Loucy (cell line): ENCODE measurements around the gene TXNRD2.

Source experiments
- H2AFZ ChIP-seq: fragments of 200-600 bp; sonication (generic); 2 replicates; pipeline ENCODE4 v1.6.0; 2016; ENCODE audit warnings: antibody characterized with exemption, mild to moderate bottlenecking, low read length, moderate library complexity
- H3F3A ChIP-seq: fragments of 200-600 bp; 2 replicates; pipeline ENCODE4 v1.6.0; 2016; ENCODE audit warnings: antibody characterized with exemption, low read depth, mild to moderate bottlenecking
- H3K27me3 ChIP-seq: fragments of 200-600 bp; sonication (generic); 2 replicates; pipeline ENCODE4 v1.6.1; 2014; ENCODE audit warnings: low read length, mild to moderate bottlenecking; ENCODE audit not compliant: insufficient read depth, poor library complexity, severe bottlenecking
- H3K36me3 ChIP-seq: fragments of 200-600 bp; sonication (generic); 2 replicates; pipeline ENCODE4 v1.6.1; 2016; ENCODE audit warnings: low read length; ENCODE audit not compliant: insufficient read depth
- H3K4me1 ChIP-seq: fragments of 200-600 bp; sonication (generic); 2 replicates; pipeline ENCODE4 v1.5.1; 2014; ENCODE audit warnings: low read length, mild to moderate bottlenecking; ENCODE audit not compliant: insufficient read depth, poor library complexity, severe bottlenecking
- H3K4me2 ChIP-seq: fragments of 200-600 bp; sonication (generic); 2 replicates; pipeline ENCODE4 v1.6.0; 2014; ENCODE audit warnings: antibody characterized with exemption, low read length, low read depth, mild to moderate bottlenecking; ENCODE audit not compliant: poor library complexity, severe bottlenecking
- H3K4me3 ChIP-seq: fragments of 200-600 bp; sonication (generic); 2 replicates; pipeline ENCODE4 v1.5.1; 2014; ENCODE audit warnings: low read length, mild to moderate bottlenecking, mixed read lengths; ENCODE audit not compliant: poor library complexity, severe bottlenecking
- H3K79me2 ChIP-seq: fragments of 200-600 bp; sonication (generic); 2 replicates; pipeline ENCODE4 v1.6.1; 2014; ENCODE audit warnings: low read length; ENCODE audit not compliant: insufficient read depth
- H3K9ac ChIP-seq: fragments of 200-600 bp; sonication (generic); 2 replicates; pipeline ENCODE4 v1.6.0; 2014; ENCODE audit warnings: mild to moderate bottlenecking, low read depth, low read length, moderate library complexity; ENCODE audit not compliant: poor library complexity, severe bottlenecking
- H3K9me2 ChIP-seq: fragments of 200-600 bp; sonication (generic); replicated peaks from 2 replicates; pipeline ENCODE4 v1.6.1; 2016; ENCODE audit warnings: low read depth, low read length, mixed read lengths
- H3K9me3 ChIP-seq: fragments of 200-600 bp; sonication (generic); 2 replicates; pipeline ENCODE4 v1.6.1; 2014; ENCODE audit warnings: mild to moderate bottlenecking, antibody characterized with exemption, low read length, low read depth; ENCODE audit not compliant: insufficient read depth
- H4K20me1 ChIP-seq: fragments of 200-600 bp; sonication (generic); 2 replicates; pipeline ENCODE4 v1.6.0; 2014; ENCODE audit warnings: antibody characterized with exemption, low read length, mild to moderate bottlenecking; ENCODE audit not compliant: insufficient read depth, poor library complexity, severe bottlenecking
- EZH2phosphoT487 ChIP-seq: fragments of 200-600 bp; IDR thresholded peaks from 2 replicates; pipeline ENCODE4 v1.6.1; 2018; ENCODE audit warnings: antibody characterized with exemption, mild to moderate bottlenecking, moderate library complexity, borderline replicate concordance
- TF ChIP-seq, protein P1 (sequence below): fragments of 200-600 bp; sonication (generic); conservative IDR thresholded peaks from 2 replicates; pipeline ENCODE4 v1.5.1; 2014; ENCODE audit warnings: mild to moderate bottlenecking, antibody characterized with exemption, low read length

The TXNRD2 gene

DNA sequence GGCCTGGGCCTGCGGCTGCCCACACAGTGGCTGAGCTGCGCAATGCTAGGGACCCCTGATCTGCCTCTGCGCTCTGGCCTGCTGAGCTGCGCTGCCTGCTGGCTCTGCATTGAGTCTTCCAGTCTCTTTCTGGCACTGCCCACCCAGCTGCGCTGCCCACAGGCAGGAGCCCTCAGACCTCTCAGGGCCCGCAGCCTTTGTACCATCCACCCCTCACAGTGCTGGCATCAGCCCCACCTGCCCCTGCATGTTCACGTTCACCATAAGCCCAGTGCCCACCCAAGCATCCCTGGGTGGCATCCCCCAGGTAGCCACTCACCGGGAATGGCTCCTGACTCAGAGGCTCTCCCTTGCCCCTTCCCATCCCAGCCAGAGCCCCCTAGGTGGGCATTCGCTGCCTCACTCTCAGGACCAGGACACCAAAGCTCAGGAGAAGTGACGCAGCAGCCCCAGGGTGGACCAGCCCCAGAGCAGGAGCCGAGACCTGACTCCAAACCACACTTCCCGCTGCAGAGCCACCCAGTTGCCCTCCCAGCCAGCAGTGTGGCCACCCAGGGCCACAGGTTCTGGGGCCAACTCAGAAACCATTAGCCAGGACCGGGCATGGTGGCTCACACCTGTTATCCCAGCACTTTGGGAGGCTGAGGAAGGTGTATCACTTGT is 21.8 kb downstream of the TXNRD2 start:
- Histone ChIP-seq H2AFZ (no peak overlapping the region), H3K4me1 (no peaks in the 10 kb centered on the region), H3K4me2 (no peak overlapping the region), H4K20me1 (no peaks in the 10 kb centered on the region), H3K79me2 (no peaks in the 10 kb centered on the region), H3K27me3 (no peaks in the 10 kb centered on the region), H3K4me3 (no peak overlapping the region), H3K9me2 (no peaks in the 10 kb centered on the region), H3F3A (no peaks in the 10 kb centered on the region), H3K36me3 (peaks cover 9% of the 10 kb centered on the region; the same call in 1 of the 2 replicates), H3K9me3 (no peaks in the 10 kb centered on the region), H3K9ac (no peak overlapping the region)
- TF ChIP-seq, protein P1, sequence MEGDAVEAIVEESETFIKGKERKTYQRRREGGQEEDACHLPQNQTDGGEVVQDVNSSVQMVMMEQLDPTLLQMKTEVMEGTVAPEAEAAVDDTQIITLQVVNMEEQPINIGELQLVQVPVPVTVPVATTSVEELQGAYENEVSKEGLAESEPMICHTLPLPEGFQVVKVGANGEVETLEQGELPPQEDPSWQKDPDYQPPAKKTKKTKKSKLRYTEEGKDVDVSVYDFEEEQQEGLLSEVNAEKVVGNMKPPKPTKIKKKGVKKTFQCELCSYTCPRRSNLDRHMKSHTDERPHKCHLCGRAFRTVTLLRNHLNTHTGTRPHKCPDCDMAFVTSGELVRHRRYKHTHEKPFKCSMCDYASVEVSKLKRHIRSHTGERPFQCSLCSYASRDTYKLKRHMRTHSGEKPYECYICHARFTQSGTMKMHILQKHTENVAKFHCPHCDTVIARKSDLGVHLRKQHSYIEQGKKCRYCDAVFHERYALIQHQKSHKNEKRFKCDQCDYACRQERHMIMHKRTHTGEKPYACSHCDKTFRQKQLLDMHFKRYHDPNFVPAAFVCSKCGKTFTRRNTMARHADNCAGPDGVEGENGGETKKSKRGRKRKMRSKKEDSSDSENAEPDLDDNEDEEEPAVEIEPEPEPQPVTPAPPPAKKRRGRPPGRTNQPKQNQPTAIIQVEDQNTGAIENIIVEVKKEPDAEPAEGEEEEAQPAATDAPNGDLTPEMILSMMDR, result no peak
- no peak for TF ChIP-seq EZH2phosphoT487

DNA sequence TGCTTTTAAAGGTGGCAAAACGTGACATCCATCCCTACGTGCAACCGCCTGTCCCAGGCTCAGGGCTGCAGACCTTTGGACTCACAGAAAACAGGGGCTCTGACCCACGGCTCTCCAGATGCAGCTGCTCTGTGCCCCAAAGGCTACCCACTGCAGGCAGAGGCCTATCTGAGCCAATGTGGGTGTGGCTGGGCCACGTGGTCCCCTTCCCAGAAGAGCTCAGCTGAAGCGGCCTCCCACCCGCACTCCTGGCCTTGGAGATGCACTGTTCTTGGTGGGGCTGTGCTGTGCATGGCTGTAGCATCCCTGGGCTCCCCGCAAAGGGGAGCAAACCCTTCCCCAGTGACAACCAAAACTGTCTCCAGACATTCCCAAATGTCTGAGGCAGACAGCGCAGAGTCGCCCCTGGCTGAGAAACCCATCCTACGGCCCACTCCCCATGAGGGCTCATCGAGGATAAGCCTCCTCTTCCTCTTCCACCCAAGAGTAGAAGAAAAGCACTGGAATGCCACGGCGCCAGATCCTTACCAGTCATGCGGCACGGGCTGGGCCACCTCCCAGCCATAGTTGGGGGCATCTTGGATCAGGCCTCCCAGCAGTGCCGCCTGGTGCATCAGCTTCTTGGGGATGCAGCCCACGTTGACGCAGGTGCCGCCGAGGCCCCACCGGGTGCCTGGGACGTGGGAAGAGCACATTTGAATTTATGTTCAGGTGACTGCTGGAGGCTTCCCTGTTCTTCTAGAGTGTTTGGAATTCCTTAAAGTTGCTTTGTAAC is 23.1 kb downstream of the TXNRD2 start:
- no peaks in the 10 kb centered on the region for H3K9me3 ChIP-seq
- H3K36me3 ChIP-seq, result peaks cover 22% of the 10 kb centered on the region; the same call in 1 of the 2 replicates
- no peak overlapping the region for H3K4me2 ChIP-seq
- H3K4me3 ChIP-seq, result no peak overlapping the region
- H2AFZ ChIP-seq, result no peak overlapping the region
- no peak overlapping the region for H3K9ac ChIP-seq
- no peaks in the 10 kb centered on the region for H3K27me3 ChIP-seq
- H3F3A ChIP-seq, result no peaks in the 10 kb centered on the region
- H3K9me2 ChIP-seq, result no peaks in the 10 kb centered on the region
- no peaks in the 10 kb centered on the region for H4K20me1 ChIP-seq
- no peaks in the 10 kb centered on the region for H3K79me2 ChIP-seq
- no peak for TF ChIP-seq EZH2phosphoT487
- TF ChIP-seq, protein P1, result no peak
- H3K4me1 ChIP-seq, result no peaks in the 10 kb centered on the region

DNA sequence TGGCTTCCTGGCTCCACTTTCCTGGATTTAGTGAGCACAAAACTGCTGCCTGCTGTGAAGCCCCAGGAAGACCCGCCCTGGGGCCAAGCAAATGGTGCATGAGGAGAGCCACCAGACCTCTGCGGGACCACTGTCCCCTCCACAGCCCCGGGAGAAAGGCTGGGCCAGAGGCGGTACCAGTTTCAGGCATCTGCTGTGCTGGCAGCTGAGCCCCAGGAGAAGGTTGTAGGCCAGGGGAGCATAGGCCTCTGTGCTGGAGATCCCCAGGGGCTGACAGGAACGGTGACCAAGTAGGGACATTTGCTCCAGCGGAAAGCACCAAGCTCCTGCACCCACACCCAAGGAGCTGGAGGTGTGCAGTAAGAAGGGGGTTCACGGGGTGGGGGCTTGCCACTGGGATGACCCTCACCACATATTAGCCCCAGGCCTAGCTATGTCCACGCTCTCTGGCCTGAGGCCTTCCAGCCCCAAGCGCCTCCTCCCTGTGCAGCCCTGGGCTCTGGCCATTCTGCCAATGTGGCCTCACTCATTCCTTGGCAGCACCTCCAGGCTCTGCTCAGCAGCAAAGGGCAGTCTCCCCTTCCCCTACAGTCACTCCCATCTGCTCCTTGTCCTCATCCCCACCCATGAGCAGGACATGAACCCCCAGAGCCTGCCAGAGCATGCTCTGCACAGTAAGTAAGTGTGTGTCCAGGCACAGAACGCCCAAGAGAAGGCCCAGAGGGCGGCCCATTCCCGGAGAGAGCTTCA is 24.1 kb downstream of the TXNRD2 start:
- no peaks in the 10 kb centered on the region for H4K20me1 ChIP-seq
- TF ChIP-seq EZH2phosphoT487, result no peak
- TF ChIP-seq, protein P1, result no peak
- no peaks in the 10 kb centered on the region for H3K79me2 ChIP-seq
- no peaks in the 10 kb centered on the region for H3K9me2 ChIP-seq
- no peaks in the 10 kb centered on the region for H3K4me1 ChIP-seq
- H3K9ac ChIP-seq, result no peak overlapping the region
- H3K4me3 ChIP-seq, result no peak overlapping the region
- no peaks in the 10 kb centered on the region for H3K9me3 ChIP-seq
- no peaks in the 10 kb centered on the region for H3F3A ChIP-seq
- H3K36me3 ChIP-seq, result peaks cover 28% of the 10 kb centered on the region; the same call in 1 of the 2 replicates
- H2AFZ ChIP-seq, result no peak overlapping the region
- H3K27me3 ChIP-seq, result no peaks in the 10 kb centered on the region
- H3K4me2 ChIP-seq, result no peak overlapping the region
